CMK (cell line): ENCODE data around the gene ALG8.
"Not testable (repeated sequence)": the region's sequence is repeated elsewhere in the genome, so short reads cannot be mapped to it uniquely, and the experiment has no call there.

Experiments used
- DNase-seq: peaks from one replicate; pipeline ENCODE4 v3.0.0-alpha.2; 2010; ENCODE audit warnings: low read depth

The ALG8 gene

GRCh38 chr11:78071717-78072116, 67.7 kb downstream of the ALG8 start:
- no peak for DNase-seq

DNA sequence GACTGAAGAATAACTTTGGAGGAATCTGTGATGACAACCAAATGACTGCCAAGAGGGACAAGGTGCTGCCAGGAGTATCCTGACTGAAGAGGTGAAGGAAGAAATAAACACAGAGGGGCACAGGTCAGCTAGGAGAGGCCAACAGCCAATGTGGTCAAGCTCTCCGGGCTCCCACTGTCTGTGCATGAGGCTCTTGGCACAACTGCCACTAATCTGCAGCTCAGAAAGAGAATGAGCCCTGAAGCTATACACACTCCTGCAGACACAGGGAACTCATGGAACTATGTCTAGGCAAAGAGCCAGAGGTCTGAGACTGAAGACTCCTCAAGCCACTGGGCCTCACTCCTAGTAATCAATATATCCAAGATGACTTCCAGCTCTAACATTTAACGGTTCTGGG, 68.8 kb downstream of the ALG8 start:
- DNase-seq, result no peak

- DNase-seq, result no peak
Measured at GRCh38 chr11:78069465-78069864, 70.0 kb downstream of the ALG8 start.

- DNase-seq, result no peak
Measured at GRCh38 chr11:78067704-78068103, 71.7 kb downstream of the ALG8 start.

DNA sequence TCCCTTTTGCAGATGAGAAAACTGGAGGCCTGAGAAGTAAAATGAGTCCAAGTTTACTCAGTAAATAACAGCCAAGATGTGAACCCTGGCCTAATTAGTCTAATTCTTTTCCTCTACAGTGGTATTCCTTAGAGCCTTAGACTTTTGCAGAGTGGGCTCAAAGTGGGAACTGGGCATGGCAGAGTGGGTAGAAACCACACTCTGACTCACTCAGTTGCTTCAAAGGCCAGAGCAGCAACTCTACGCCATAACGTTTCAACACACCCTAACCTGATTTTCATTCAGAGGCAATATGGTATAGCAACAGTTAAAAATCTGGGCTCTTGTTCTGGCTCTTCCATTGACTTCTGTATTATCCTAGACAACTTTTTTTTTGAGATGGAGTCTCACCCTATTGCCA, 73.0 kb downstream of the ALG8 start:
- DNase-seq, result no peak

GRCh38 chr11:78065203-78065602, 74.2 kb downstream of the ALG8 start:
- DNase-seq, result no peak

DNA sequence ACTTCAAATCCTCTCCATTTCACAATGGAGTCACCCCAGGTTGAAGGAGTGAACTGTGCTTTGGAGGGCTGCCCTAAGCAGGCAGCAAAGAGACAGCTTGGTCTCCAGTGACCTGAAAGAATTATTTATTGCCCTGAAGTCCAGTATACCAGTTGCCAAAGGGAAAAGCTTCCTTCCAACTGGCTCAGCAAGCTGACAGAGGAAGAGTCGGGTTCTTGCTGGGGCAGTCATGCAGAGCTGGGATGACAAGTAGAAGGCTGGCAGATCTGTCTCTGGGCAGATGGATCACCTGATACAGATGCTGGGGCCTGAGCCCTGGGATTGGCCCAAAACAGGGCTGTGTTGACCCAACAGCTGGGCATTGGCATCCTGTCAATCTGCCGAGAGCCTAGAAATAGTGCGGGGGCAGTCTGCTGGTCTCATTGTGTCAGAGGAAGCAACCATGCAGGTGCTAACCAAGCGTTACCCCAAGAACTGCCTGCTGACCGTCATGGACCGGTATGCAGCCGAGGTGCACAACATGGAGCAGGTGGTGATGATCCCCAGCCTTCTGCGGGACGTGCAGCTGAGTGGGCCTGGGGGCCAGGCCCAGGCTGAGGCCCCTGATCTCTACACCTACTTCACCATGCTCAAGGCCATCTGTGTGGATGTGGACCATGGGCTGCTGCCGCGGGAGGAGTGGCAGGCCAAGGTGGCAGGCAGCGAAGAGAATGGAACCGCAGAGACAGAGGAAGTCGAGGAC, 75.8 kb downstream of the ALG8 start, which contains the start of gene THRSP:
THRSP (plus strand) TSS at position 422 of the 742 bp plus-strand sequence; CDS start at position 443, 21 bp downstream.
- DNase-seq, result no peak

DNA sequence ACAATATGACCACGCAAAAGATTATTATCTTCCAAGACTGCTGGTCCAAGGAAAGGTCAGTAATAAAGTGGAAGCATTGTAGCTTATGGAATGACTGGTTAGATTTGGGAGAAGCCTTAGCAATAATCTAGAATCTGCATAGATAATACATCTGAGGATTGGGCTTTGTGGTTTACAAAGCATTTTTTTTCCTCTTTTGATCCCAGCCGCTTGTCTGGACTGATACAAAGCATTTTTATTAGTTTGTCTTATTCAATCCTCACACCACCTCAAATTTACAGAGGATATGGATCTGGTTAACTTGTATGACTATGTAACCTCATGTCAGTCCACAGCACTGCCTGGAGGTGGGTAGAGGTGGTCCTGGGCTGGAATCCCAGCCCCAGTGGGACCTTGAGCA, 76.8 kb downstream of the ALG8 start:
- DNase-seq, result no peak

- DNase-seq, result no peak
Measured at GRCh38 chr11:78061921-78062311, 77.5 kb downstream of the ALG8 start.

DNA sequence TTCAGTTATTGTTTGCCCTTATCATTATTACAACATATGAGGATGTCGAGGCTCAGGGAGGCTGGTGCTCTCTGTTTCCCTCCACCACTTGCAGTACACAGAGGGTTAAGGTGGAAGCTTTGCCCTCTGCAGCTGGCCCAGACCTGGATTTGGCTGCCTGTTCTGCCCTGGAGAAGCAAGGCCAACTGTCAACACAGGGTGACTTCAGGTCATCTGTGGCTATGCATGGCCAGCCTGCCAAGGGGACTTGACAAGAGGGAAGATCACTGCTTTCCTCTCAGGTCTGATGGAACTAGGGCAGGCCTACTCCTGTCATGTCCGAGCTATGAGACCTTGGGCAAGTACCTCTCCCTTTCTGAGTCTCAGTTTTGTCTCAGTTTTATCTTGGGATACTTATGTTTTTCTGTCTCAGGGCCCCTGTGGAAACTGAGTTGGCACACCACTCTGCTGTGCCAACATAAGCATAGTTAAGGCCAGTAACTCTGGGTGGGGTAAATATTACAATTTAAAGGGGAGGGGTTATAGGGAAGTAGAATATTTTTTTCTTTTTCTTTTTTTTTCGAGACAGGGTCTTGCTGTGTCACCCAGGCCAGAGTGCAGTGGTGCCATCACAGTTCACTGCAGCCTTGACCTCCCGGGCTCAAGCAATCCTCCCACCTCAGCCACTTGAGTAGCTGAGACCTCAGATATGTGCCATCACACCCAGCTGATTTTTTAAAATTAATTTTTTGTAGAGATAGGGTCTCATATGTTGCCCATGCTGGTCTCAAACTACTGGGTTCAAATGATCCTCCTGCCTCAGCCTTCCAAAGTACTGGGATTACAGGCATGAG, 78.1 kb downstream of the ALG8 start:
- no peak for DNase-seq

GRCh38 chr11:78060533-78060932, 78.9 kb downstream of the ALG8 start:
- no peak for DNase-seq

GRCh38 chr11:78059749-78060328, 79.6 kb downstream of the ALG8 start:
- DNase-seq, result not testable (repeated sequence)

DNA sequence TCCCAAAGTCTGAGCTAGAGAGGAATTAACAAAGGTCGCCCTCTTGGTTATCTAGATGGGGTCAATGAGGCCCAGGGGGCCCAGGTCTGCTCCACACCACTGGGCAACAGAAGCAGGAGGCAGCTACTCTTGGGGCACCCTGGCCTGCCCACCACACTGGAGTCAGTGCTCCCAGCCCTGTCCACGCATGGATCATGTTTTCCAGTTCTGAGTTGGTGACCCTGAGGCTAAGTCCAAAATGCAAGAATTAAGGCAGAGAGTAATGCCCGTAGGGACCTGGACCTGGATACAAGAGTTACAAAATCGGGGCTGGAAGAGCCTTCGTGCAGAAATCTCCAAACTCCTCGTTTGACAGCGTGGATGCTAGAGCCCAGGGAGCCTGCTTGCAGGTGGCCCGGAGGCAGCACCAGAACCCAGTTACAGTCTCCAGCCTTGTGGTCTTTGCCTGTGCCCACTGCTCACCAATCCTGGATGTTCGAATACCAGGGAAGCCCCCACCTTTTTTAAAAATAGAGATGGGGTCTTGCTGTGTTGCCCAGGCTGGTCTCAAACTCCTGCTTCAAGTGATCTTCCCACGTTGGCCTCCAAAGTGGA, 81.9 kb downstream of the ALG8 start:
- no peak for DNase-seq

DNA sequence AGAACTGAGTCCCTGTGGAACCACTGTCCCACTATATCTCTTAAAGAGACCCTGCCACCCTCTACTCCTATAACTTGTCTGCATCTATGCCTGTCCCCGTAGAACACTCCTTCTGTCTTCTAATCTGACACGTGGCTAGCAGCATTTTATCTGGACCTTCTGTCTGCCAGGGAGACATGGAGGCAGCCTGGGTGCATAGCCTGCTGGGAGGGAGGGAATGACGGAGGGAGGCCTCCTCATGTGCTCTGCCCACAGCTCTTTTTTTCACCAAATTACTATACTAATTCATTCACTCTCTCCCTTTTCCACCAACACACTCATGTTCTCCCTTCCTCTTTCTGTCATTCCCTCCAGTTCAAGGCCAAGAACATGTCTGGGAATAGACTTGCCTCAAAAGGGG, 83.3 kb downstream of the ALG8 start:
- no peak for DNase-seq

- no peak for DNase-seq
Measured at GRCh38 chr11:78054971-78055370, 84.5 kb downstream of the ALG8 start.

DNA sequence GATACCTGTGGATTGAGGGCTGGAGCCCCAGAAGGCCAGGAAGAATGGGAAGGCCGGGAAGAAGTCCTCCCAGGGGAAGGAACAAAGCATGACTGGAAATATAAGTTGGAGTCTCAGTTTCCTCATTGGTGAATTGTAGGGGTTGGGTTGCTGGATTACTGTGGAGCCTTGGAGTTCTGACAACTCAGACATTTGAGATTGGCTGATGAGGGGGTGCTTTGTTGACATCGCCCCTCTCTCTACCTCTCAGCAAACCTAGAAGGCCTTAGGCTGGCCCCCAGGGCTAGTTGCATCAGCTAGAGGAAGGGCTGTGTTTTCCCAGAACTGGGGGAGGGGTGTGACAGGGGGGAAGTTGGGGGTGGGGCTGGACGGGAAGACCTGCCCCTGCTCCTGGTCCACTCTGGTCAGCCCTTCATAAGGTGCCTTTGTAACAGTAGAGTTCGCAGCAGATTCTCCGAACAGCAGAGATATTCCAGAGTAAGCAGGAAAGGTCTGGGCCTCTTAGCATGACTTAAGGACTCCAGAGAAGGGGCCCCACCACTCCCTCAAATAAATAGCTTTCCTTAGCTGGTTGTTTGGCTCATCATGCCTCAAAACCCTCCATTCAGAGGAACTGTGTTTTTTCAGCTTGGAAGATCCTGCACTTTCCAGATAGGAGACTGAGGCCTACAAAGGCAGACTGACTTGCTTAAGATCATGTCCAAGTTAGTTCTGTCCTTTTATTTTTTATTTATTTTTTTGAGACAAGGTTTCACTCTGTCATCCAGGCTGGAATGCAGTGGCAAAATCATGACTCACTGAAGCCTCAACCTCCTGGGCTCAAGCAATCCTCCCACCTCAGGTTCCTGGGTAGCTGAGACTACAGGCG, 88.2 kb downstream of the ALG8 start:
- peak; percentile 93 for DNase-seq
